ENCODE results near the gene EPB41L2.

DNA sequence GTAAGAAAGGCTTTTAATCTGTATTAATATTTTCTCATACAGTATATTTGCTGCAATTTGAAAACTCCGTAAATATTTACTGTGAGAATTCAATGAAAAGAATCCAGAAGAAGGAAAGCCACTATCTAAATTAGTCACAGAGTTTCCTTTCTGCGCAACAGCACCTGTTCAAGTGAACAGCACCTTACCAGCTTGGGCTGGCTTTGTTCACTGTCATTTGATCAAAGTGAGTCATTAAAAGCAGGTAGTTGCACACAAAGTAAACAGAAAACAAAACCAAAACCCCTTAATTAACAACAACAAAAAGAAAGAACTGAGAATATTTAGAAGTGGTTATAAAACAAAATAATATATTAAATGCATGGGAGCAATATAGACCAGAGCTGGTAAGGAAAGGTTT lies 223.0 kb downstream of the EPB41L2 start:
- TF ChIP-seq, protein P1, sequence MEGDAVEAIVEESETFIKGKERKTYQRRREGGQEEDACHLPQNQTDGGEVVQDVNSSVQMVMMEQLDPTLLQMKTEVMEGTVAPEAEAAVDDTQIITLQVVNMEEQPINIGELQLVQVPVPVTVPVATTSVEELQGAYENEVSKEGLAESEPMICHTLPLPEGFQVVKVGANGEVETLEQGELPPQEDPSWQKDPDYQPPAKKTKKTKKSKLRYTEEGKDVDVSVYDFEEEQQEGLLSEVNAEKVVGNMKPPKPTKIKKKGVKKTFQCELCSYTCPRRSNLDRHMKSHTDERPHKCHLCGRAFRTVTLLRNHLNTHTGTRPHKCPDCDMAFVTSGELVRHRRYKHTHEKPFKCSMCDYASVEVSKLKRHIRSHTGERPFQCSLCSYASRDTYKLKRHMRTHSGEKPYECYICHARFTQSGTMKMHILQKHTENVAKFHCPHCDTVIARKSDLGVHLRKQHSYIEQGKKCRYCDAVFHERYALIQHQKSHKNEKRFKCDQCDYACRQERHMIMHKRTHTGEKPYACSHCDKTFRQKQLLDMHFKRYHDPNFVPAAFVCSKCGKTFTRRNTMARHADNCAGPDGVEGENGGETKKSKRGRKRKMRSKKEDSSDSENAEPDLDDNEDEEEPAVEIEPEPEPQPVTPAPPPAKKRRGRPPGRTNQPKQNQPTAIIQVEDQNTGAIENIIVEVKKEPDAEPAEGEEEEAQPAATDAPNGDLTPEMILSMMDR (IDR thresholded peaks at IDR 0.05 in 8 of 11, conservative IDR thresholded peaks at IDR 0.05 in 3 of 11) = no peak
- TF ChIP-seq POLR2A (IDR thresholded peaks at IDR 0.05) = no peak
- no peak for TF ChIP-seq POLR2AphosphoS5 (IDR thresholded peaks at IDR 0.05)

Measured in spleen (tissue), 7 donors.